Activated naive CD8-positive, alpha-beta T cell treated with anti-CD3 and anti-CD28 coated beads for 36 hours (primary cell): ENCODE data around the gene NME2. TPM values are rescaled to one million over a fixed set of nuclear protein-coding genes. Genes with fewer than 3 reads are reported as not detected.

Experiments used
- DNase-seq: peaks from one replicate; pipeline ENCODE4 v3.0.0; 2021
- H3K27ac Mint-ChIP-seq: one replicate; pipeline ENCODE4 v1.8.0; 2022; ENCODE audit warnings: mild to moderate bottlenecking, moderate library complexity, mixed read lengths
- H3K27me3 Mint-ChIP-seq: one replicate; pipeline ENCODE4 v1.8.0; 2022; ENCODE audit warnings: mild to moderate bottlenecking, mixed read lengths
- H3K36me3 Mint-ChIP-seq: one replicate; pipeline ENCODE4 v1.8.0; 2021; ENCODE audit warnings: mild to moderate bottlenecking, mixed read lengths
- H3K4me1 Mint-ChIP-seq: one replicate; pipeline ENCODE4 v1.8.0; 2021; ENCODE audit warnings: mixed read lengths
- H3K4me3 Mint-ChIP-seq: one replicate; pipeline ENCODE4 v1.8.0; 2022; ENCODE audit warnings: mild to moderate bottlenecking, moderate library complexity, mixed read lengths
- H3K9me3 Mint-ChIP-seq: one replicate; pipeline ENCODE4 v1.8.0; 2022; ENCODE audit warnings: mixed read lengths
- total RNA-seq, 2 experiments: library from RNA; stranded (reverse); gene quantifications; one replicate each; pipeline ENCODE4 v1.2.3, GENCODE V29; 2021

NME2 gene
- total RNA-seq, 2 experiments from 2014 or later: 983 to 986 TPM

DNA sequence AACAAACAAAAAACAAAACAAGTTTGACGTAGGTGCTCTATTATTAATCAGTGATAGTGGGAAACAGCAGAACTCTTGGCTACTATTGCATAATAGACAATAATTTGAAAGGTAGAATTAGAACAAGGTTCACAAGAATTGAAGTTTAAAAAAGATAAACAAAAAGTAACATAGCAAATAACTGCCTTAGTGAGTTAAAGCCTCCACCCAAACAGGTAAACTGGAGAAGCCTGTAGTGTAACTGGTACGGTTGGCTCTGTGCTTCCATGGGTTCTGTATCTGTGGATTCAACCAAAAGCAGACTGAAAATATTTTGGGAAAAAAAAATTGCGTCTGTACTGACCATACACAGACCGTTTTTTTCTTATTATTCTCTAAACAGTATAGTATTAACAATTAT, 55.1 kb downstream of the NME2 start:
- no peak overlapping the region for H3K27ac Mint-ChIP-seq
- H3K4me1 Mint-ChIP-seq: peaks cover 16% of the 10 kb centered on the region
- H3K4me3 Mint-ChIP-seq: no peak overlapping the region
- H3K36me3 Mint-ChIP-seq: peaks cover 15% of the 10 kb centered on the region
- no peaks in the 10 kb centered on the region for H3K9me3 Mint-ChIP-seq
- no peaks in the 10 kb centered on the region for H3K27me3 Mint-ChIP-seq
- DNase-seq: no peak

Other genes with a start within 250 kb of the NME2 start
- gene SPAG9, start 45.5 kb upstream of the NME2 start, total RNA-seq: 10 to 100 TPM; 27.4 to 30.2 TPM
- 100 to 1,000 TPM; 409 to 418 TPM for gene NME1, start 12.9 kb upstream of the NME2 start, total RNA-seq
- 1 to 10 TPM; 7.6 to 8.1 TPM for gene MBTD1, start 93.6 kb downstream of the NME2 start, total RNA-seq
- gene UTP18, start 94.1 kb downstream of the NME2 start, total RNA-seq: 10 to 100 TPM; 74.6 to 77.8 TPM